Bronchial epithelial cell (primary cell): Measurements from ENCODE around the gene MCU. TPM values are rescaled to one million over a fixed set of nuclear protein-coding genes. Genes with fewer than 3 reads are reported as not detected.

Experiments
- DNase-seq: peaks from one replicate; pipeline ENCODE4 v3.0.0-alpha.2; 2010; ENCODE audit warnings: low read depth
- FAIRE-seq: peaks from 2 replicates; lab custom pipeline; 2011; peaks lifted over from hg19 to GRCh38; lab: Jason Lieb, UNC
- H3K27me3 ChIP-seq: 2 replicates; pipeline ENCODE4 v1.5.1; 2011; ENCODE audit warnings: low read length; ENCODE audit not compliant: control insufficient read depth, insufficient read depth
- H3K36me3 ChIP-seq: 2 replicates; pipeline ENCODE4 v1.5.1; 2011; ENCODE audit warnings: low read length; ENCODE audit not compliant: control insufficient read depth, insufficient read depth
- H3K4me3 ChIP-seq: 2 replicates; pipeline ENCODE4 v1.5.1; 2011; ENCODE audit warnings: mild to moderate bottlenecking, low read depth, low read length, control low read depth
- CTCF ChIP-seq: IDR thresholded peaks from 2 replicates; pipeline ENCODE4 v1.5.1; 2011; ENCODE audit warnings: mild to moderate bottlenecking, moderate library complexity, low read length, control low read depth, inconsistent platforms; ENCODE audit not compliant: insufficient read depth, severe bottlenecking
- total RNA-seq: library from RNA; depleted of rRNA; stranded (reverse); fragments of >200 nt; gene quantifications from 2 replicates; pipeline ENCODE4 v1.2.1, GENCODE V29; 2014

The MCU gene
- total RNA-seq, 1 donor from 2014 or later: 38.7 TPM

- TF ChIP-seq CTCF: no peak
- DNase-seq: no peak
- FAIRE-seq: no peak
- H3K36me3 ChIP-seq: no peaks in the 10 kb centered on the region
- H3K27me3 ChIP-seq: no peaks in the 10 kb centered on the region
- no peak overlapping the region for H3K4me3 ChIP-seq
These were observed 37.6 kb downstream of the MCU start for GRCh38 chr10:72729528-72729927.

DNA sequence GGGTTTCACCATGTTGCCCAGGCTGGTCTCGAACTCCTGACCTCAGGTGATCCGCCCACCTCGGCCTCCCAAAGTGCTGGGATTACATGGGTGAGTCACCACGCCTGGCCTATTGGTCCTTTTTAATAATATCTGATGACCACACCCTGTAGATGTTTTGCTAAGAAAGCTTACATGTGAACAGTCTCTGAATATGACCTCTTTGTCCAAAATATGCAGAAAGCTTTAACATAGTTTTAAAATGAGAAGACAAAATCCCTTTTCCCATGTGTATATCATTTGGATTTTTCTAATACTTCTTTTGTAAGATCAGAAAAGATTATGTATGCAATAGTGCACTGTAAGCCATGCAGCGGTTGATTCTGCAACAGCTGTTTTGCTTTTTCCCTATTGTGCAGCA lies 38.5 kb downstream of the MCU start:
- no peak for TF ChIP-seq CTCF
- no peaks in the 10 kb centered on the region for H3K27me3 ChIP-seq
- H3K4me3 ChIP-seq: no peak overlapping the region
- no peak for DNase-seq
- no peaks in the 10 kb centered on the region for H3K36me3 ChIP-seq
- no peak for FAIRE-seq

DNA sequence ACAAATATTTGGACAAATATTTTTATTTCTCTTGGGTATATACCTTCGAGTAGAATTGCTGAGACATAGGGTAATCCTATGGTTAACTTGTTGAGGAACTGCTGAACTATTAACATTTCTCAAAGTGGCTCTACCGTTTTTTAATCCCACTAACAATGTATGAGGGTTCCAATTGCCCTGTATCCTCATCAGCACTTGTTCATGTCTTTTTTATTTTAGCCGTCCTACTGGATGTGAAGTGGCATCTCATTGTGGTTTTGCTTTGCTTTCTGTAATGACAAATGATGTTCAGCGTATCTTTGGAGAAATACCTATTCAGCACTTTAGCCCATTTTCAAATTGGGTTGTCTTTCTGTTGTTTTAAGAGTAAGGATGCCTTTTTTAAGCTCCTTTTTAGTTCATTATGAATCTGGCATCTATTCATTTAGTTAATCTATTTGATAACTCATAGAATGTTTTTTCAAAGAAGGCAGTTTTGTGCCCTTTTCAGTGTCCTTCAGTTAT lies 40.0 kb downstream of the MCU start:
- H3K36me3 ChIP-seq: no peaks in the 10 kb centered on the region
- TF ChIP-seq CTCF: no peak
- H3K4me3 ChIP-seq: no peak overlapping the region
- no peak for DNase-seq
- FAIRE-seq: no peak
- no peaks in the 10 kb centered on the region for H3K27me3 ChIP-seq

DNA sequence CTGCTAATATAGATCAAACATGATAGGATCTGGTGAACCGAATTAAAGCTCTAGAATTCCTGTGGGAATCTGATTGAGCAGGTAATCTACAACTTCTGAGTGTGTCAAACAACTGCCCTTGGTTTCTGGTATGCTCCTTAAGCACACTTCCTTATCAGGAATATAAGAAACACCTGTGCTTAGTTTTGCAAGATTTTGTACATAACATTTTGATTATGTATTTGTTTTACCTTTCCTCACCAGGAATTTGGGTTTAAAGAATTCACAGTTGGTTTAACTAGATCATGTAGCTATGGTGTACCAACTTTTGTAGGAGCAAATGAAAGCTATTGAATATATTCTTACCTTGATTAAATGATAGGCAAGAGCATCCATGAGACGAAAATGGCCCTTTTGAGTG lies 40.6 kb downstream of the MCU start:
- no peak for TF ChIP-seq CTCF
- Histone ChIP-seq H3K36me3 (no peaks in the 10 kb centered on the region), H3K4me3 (no peak overlapping the region), H3K27me3 (no peaks in the 10 kb centered on the region)
- DNase-seq (no peak), FAIRE-seq (no peak)

DNA sequence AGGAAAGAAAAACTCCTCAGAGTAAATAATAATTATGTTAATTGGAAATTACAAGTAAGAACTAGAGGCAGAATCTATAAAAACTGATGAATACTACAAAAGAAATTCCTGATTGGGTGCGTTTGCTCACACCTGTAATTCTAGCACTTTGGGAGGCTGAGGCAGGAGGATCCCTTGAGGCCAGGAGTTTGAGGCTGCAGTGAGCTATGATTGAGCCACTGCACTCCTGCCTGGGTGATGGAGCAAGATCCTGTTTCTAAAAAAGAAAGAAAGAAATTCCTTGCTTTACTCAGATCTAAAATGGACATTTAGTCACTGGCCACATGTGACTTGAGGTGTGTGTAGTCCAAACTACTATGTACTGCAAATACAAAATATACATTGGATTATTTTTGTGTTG lies 42.0 kb downstream of the MCU start:
- DNase-seq: no peak
- FAIRE-seq: no peak
- Histone ChIP-seq H3K4me3 (no peak overlapping the region), H3K36me3 (no peaks in the 10 kb centered on the region), H3K27me3 (no peaks in the 10 kb centered on the region)
- TF ChIP-seq CTCF: no peak

GRCh38 chr10:72735288-72735936 lies 43.5 kb downstream of the MCU start:
- Histone ChIP-seq H3K36me3 (no peaks in the 10 kb centered on the region), H3K27me3 (no peaks in the 10 kb centered on the region), H3K4me3 (no peak overlapping the region)
- DNase-seq (no peak), FAIRE-seq (no peak)
- no peak for TF ChIP-seq CTCF
